Activated CD4-positive, alpha-beta T cell treated with anti-CD3 and anti-CD28 coated beads for 48 hours (primary cell): Measurements from ENCODE around the gene CNTNAP2.

ENCODE experiments used
- DNase-seq: peaks from one replicate; pipeline ENCODE4 v3.0.0-alpha.2; 2020

CNTNAP2 gene

GRCh38 chr7:148127374-148127773 lies 2010.8 kb downstream of the CNTNAP2 start:
- no peak for DNase-seq

- DNase-seq, result no peak
Observed at GRCh38 chr7:148129023-148129422, 2012.4 kb downstream of the CNTNAP2 start.

DNA sequence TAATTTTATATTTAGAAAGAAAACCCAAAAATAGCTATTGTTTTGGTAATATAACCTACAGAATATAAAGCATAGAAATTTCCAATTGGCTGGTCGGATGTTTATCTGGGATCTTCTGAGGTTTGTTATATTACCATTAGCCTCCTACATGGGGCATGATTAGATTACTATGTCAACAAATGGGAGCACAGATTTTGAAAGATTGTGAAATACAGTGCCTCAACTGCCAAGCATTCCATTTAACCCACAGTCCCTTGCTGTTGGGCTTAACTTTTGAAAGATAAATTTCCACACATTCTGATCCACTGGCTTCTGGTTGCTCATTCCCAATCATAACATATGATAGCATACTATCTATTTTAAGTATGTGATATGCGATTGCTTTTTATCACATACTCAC lies 2018.5 kb downstream of the CNTNAP2 start:
- DNase-seq, result no peak

GRCh38 chr7:148135997-148136396 lies 2019.4 kb downstream of the CNTNAP2 start:
- DNase-seq, result no peak

- no peak for DNase-seq
Observed at GRCh38 chr7:148142660-148143248, 2026.2 kb downstream of the CNTNAP2 start.

DNA sequence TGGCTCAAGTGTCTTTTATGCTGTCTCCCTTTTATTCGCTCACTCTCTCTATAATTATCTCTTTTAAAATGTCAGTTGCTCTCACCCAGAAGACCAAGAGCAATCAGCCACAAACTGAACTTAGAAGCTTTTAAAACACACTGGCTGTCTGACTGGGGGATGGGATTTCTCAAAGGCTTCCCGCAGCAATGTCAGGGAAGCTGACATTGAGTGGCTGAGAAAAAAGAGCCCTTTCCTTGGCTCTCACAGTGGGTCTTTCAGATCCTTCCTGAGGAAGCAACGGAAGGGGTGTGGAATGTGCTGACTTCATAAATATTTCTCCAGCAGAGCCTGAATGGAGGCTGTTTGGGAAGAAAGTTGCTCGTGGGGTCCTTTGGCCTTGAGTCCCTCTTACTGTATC lies 2028.2 kb downstream of the CNTNAP2 start:
- no peak for DNase-seq

DNA sequence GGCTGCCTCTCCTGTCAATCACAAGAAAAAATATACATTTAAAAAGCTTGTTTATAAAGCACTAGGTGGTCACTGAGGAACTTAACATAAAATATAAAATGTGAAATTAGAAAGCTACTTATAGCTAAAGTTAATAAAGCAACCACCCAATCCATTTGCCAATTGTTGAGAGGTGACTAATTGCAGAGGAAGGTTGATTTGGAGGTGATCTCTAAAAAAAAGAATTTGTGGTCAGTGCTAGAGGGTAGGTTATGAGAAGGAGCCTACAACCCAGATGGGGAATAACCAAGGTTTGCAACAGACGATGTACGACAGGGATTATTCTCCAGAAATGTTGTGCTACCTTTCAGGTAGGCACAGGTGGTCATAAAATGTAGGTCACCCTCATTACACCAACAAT lies 2029.7 kb downstream of the CNTNAP2 start:
- no peak for DNase-seq

DNA sequence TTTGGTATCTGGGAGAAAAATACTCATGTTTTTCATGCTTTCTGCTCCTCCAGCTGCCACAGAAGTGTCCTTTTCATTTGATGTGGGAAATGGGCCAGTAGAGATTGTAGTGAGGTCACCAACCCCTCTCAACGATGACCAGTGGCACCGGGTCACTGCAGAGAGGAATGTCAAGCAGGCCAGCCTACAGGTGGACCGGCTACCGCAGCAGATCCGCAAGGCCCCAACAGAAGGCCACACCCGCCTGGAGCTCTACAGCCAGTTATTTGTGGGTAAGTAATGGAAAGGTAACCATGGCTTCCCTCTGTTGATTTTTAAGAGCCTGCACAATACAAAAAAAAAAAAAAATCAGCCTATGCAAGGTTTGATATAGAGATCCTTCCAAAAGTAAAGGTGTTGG lies 2030.8 kb downstream of the CNTNAP2 start:
- DNase-seq, result no peak

- DNase-seq, result no peak
Observed at GRCh38 chr7:148148456-148148855, 2031.9 kb downstream of the CNTNAP2 start.

- no peak for DNase-seq
Observed at GRCh38 chr7:148149730-148150129, 2033.1 kb downstream of the CNTNAP2 start.

DNA sequence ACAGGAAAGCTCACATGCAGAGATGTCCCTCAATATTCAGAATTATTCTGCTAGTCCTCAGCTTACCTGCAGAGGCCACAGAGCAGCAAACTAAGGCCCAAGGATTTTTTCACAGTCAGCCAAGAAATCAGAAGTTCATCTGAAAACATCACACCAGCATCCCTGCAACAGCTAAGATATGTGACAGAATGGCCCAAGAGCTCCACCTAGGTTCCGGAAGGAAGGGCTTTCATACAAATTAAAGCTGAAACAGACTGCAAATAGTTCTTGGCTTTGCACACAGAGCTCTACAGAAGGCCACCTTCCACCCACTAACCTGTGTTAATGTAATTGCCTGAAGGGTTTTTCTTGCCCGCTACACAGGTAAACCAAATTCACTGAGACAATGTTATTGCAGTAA lies 2035.2 kb downstream of the CNTNAP2 start:
- DNase-seq, result no peak

GRCh38 chr7:148153616-148154284 lies 2037.1 kb downstream of the CNTNAP2 start:
- DNase-seq, result no peak

GRCh38 chr7:148155000-148155399 lies 2038.4 kb downstream of the CNTNAP2 start:
- no peak for DNase-seq

DNA sequence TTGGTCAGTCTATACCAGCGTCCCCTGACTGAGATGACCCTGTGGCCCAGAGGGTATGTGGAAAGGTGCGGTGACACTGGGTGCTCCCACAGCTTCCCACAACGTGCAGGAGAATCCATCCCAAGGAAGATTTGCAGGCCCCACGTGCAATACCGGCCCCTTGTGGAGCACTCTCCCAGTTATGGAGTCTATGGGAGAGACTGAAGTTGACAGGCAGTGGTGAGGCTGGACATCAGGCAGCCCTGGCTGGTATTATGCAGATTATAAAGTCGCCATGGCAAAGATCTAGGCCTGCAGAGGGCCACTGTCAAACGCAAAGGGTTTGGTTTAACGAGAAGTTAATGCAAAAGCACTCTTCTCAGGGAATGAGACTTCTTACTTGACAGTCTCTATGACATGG lies 2039.2 kb downstream of the CNTNAP2 start:
- no peak for DNase-seq

DNA sequence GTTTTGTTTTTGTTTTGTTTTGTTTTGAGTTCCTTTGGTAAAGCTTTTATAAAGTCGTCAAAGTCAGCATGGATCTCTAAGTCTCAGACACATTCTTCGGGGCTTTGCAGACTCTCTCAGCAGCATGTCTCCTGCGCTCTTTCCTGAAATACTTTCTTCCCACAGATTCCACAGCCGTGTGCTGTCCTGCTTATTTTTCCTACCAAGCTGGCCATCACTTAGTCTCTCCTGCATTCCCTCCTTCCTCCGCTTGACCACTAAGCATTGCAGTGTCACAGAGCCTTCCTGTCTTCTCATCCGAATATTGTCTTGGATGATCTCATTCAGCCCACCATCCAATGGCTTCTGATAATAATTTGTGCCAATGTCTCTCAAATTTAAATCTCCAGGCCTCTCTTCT lies 2039.6 kb downstream of the CNTNAP2 start:
- DNase-seq, result no peak

GRCh38 chr7:148159331-148159730 lies 2042.7 kb downstream of the CNTNAP2 start:
- no peak for DNase-seq

DNA sequence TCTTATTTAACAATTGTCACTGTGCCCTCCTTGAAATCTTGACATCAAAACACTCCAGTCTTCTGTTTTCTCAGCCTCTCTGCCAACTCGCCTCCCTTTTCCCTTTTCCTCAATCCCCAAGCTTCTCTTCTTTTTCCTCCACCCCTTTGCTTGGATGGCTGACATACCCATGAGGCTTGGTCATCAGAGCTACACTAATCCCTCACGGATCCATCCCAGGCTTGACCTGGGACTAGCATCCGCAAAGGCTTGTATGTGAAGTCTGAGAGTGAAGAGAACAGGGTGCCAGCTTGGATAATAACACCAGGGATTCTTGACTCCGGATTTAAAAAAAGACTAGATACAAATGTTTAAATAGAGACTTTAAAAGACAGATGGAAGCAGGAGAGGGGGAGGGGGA lies 2045.2 kb downstream of the CNTNAP2 start:
- no peak for DNase-seq

DNA sequence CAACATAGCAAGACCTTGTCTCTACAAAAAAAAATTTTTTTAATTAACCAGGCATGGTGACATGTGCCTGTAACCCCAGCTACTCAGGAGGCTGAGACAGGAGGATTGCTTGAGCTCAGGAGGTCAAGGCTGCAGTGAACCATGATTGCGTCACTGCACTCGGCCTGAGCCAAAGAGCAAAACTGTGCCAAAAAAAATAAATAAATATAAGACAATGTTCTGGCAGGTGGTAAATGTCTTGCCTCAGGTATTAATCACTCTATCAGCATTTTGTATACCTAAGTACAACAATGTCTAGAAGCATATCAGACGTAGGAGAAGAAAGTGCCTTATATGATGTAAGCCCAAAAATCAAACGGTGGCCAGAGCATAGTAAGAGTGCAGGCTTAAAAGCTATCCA lies 2046.2 kb downstream of the CNTNAP2 start:
- no peak for DNase-seq

DNA sequence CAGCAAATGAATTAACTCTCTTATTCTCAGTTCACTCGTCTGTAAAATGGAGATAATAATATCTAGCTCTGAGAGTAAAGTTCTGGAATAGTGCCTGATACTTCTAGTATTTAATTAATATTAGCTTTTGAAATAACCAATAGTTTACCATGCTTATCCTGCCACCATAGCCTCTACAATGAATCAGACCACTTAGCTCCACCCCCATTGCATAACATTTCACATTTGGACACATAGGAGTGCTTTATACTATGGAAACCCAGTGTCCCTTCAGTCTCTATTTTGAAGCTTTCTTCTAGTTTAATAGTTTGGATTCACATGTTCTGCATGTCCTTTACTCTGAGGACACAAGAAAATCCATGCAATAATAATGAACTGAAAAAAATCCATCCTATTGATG lies 2046.6 kb downstream of the CNTNAP2 start:
- DNase-seq, result no peak

DNA sequence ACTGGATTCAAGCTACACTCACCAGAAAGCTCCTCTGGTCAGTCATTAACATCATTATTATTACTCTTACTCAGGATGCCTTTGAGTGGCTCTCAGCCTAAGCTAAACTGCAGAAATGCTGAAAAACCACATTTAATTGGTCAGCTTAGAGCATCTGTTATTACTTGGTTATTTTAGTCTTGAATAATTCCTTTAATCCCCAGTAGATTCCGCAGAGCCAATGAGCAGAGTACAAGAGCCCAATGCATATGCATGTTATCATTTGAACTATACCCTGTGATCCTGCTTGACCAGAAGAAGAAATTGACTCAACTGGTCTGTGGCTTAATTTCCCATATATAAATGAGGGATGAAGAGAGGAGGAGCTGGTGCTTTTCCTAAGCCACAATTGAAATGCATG lies 2056.3 kb downstream of the CNTNAP2 start:
- no peak for DNase-seq

DNA sequence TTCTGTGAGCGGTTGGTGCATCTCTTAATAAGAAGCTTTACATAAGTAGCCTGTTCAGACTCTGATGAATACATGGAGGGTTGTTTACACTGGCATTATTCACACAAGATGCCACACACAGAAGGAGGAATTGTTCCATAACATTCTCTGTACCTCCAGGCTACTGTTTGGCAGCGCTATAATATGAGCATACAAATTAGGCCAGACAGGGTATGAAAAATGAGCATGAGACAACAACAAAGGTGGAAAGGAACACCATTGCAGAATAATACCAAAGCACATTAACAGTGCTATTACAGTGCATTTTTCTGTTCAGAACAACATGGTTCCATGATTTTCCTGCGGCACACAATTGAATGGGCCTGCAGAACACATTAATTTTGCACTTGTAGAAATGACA lies 2056.8 kb downstream of the CNTNAP2 start:
- no peak for DNase-seq

DNA sequence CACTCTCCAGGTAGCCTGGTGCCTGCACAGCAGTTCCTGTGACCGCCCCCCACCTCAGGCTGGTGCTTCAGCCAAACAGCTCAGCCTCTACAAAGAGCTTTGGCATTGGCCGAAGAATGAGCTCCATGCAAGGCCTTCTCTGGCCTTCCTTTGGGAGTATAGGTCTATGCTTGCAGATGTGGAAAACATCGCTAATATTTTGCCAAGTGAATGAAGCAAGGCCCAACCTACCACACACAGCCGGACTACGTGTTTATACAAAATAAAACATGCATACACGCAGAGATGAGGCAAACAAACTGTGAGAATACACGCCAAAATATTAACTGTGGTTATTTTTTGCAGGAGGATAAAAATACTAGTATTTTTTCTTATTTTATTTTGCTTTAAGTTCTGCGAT lies 2057.8 kb downstream of the CNTNAP2 start:
- DNase-seq, result no peak

DNA sequence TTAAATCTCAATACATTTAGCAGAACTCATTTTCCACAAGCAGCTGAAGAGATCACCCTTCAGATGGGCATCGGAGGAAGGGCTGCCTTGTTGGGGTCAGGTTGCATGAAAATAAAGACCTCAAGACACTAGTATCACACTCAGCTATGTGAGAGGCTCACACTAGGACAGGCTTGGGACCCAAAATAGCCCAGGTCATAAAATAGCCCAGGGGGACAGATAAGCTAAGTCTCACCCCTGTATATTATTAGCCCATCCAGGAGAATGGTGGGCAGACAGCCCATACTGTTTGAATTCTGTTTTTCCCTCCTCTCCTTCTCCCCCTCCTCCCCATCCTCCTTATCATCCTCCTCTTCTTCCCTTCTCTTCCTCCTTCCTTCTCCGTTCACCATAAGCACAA lies 2058.9 kb downstream of the CNTNAP2 start:
- DNase-seq, result no peak

DNA sequence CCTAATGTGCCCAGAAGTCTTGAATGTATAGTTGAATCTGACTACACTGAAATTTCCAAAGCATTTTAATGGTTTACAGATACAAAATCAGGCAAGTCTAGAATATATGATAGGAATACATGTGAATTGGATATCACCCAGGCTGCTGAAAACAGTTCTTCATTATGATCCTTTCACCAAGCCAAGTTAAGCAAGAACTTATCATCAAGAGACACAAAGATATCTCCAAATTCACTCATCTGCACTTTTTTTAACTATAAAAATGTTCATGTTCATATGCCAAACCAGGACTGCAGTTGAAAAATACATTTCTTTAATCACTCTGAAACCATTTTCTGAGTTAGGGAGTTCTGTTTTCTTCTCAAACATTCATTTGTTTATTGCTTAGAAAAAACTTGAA lies 2061.4 kb downstream of the CNTNAP2 start:
- DNase-seq, result no peak

DNA sequence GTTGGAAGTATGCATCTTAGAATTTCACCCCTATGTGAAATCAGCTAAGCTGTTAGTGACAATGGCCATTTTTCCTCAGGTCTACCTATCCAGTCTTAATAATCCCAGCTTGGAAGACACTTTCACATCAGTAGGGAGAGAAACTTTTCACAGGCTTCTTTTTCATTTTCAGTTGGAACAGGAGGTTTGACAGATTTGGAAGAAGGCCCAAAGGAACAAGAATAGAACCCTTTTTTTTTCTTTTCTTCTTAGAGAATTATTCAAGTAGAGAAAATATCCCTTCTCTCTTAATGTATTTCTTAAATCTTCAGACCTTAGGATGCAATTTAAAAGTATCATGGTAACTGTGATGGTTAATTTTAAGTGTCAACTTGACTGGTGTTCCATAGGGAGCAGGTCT lies 2063.5 kb downstream of the CNTNAP2 start:
- no peak for DNase-seq
